Urinary bladder (tissue), 4 donors: ENCODE results near the gene ANTXR2. TPM values are rescaled to one million over a fixed set of nuclear protein-coding genes. Genes with fewer than 3 reads are reported as not detected.

ENCODE experiments used
- DNase-seq: peaks from one replicate; pipeline ENCODE4 v3.0.0-alpha.2; 2015; ENCODE audit errors: extremely low spot score
- H3K27ac ChIP-seq: one replicate; pipeline ENCODE4 v1.5.1; 2013; ENCODE audit warnings: low read depth, mild to moderate bottlenecking, moderate library complexity
- H3K36me3 ChIP-seq: one replicate; pipeline ENCODE4 v1.6.1; 2013; ENCODE audit warnings: mild to moderate bottlenecking, moderate library complexity; ENCODE audit not compliant: insufficient read depth
- H3K4me1 ChIP-seq: one replicate; pipeline ENCODE4 v1.6.1; 2013; ENCODE audit warnings: mild to moderate bottlenecking, moderate library complexity; ENCODE audit not compliant: insufficient read depth
- H3K4me3 ChIP-seq: one replicate; pipeline ENCODE4 v1.5.1; 2013; ENCODE audit warnings: low read depth, low read length
- WGBS: extraction: QIAGEN DNeasy Blood & Tissue Kit; methylation state at CpG from one replicate; pipeline ENCODE4 v1.1.7; 2013; 5-methylcytosine and 5-hydroxymethylcytosine counted together
- polyA plus RNA-seq: library from polyadenylated mRNA; stranded (reverse); fragments of 200-250 nt; gene quantifications from one replicate; pipeline ENCODE4 v1.2.3, GENCODE V29; 2013
- total RNA-seq: library from RNA; depleted of rRNA; stranded (reverse); fragments of >200 nt; gene quantifications from one replicate; pipeline ENCODE4 v1.2.3, GENCODE V29; 2014
- donor health status: healthy with polysubstance abuse.
- donor health status: healthy.

Gene ANTXR2
- total and polyA plus RNA-seq, 2 donors: 133 to 149 TPM

GRCh38 chr4:79877511-79877910 lies 195.5 kb downstream of the ANTXR2 start:
- H3K36me3 ChIP-seq: no peaks in the 10 kb centered on the region
- H3K4me1 ChIP-seq: no peaks in the 10 kb centered on the region
- no peak for DNase-seq
- no peak overlapping the region for H3K4me3 ChIP-seq
- H3K27ac ChIP-seq: no peak overlapping the region

- DNase-seq: no peak
- no peak overlapping the region for H3K27ac ChIP-seq
- no peaks in the 10 kb centered on the region for H3K36me3 ChIP-seq
Measured at GRCh38 chr4:79875344-79875899, 197.6 kb downstream of the ANTXR2 start.

GRCh38 chr4:79874197-79874596 lies 198.8 kb downstream of the ANTXR2 start:
- Histone ChIP-seq H3K4me3 (no peak overlapping the region), H3K27ac (no peak overlapping the region), H3K36me3 (no peaks in the 10 kb centered on the region), H3K4me1 (no peaks in the 10 kb centered on the region)
- 95% methylated on average over 2 of the region's 2 CpGs for WGBS
- no peak for DNase-seq

More at GRCh38 chr4:79875344-79875899, 197.6 kb downstream of the ANTXR2 start:
- Histone ChIP-seq H3K4me1 (no peaks in the 10 kb centered on the region), H3K4me3 (no peak overlapping the region)
- WGBS: 70% methylated on average over 4 of the region's 4 CpGs

GRCh38 chr4:79872738-79873137 lies 200.3 kb downstream of the ANTXR2 start:
- DNase-seq: no peak
- no peaks in the 10 kb centered on the region for H3K36me3 ChIP-seq
- H3K27ac ChIP-seq: no peak overlapping the region
- no peaks in the 10 kb centered on the region for H3K4me1 ChIP-seq
- WGBS: 88% methylated on average over 1 of the region's 1 CpG
- no peak overlapping the region for H3K4me3 ChIP-seq

DNA sequence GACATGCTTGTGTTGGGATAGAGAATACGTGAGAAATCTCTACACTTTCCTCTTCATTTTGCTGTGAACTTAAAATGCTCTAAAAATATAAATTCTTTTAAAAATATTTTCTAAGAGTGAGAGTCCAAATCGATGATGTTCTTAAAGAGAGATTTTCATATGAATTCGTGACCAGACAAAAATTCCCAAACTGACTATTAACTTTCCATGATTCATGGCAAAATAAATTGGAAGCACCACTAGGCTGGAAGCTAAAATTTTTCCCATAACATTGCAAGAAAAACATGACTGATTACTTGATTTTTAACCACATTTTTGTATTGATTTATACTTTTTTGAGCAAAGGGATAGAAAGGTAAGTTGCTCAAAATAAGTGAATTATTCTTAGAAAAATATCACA lies 201.1 kb downstream of the ANTXR2 start:
- Histone ChIP-seq H3K4me3 (no peak overlapping the region), H3K36me3 (no peaks in the 10 kb centered on the region), H3K4me1 (no peaks in the 10 kb centered on the region), H3K27ac (no peak overlapping the region)
- DNase-seq: no peak
- 57% methylated on average over 3 of the region's 3 CpGs for WGBS

GRCh38 chr4:79869597-79870237 lies 203.3 kb downstream of the ANTXR2 start:
- WGBS: 87% methylated on average over 4 of the region's 4 CpGs
- no peak for DNase-seq

GRCh38 chr4:79865201-79865597 lies 207.8 kb downstream of the ANTXR2 start:
- H3K27ac ChIP-seq: no peak overlapping the region
- H3K4me3 ChIP-seq: no peak overlapping the region
- no peaks in the 10 kb centered on the region for H3K36me3 ChIP-seq
- DNase-seq: no peak
- no peaks in the 10 kb centered on the region for H3K4me1 ChIP-seq
- 32% methylated on average over 2 of the region's 2 CpGs for WGBS

More at GRCh38 chr4:79869597-79870237, 203.3 kb downstream of the ANTXR2 start:
- H3K36me3 ChIP-seq: no peaks in the 10 kb centered on the region
- H3K4me3 ChIP-seq: no peak overlapping the region
- no peak overlapping the region for H3K27ac ChIP-seq
- no peaks in the 10 kb centered on the region for H3K4me1 ChIP-seq

GRCh38 chr4:79864500-79865200 lies 208.4 kb downstream of the ANTXR2 start:
- Histone ChIP-seq H3K27ac (no peak overlapping the region), H3K4me1 (no peaks in the 10 kb centered on the region), H3K4me3 (no peak overlapping the region), H3K36me3 (no peaks in the 10 kb centered on the region)
- no peak for DNase-seq
- WGBS: 83% methylated on average over 3 of the region's 3 CpGs

DNA sequence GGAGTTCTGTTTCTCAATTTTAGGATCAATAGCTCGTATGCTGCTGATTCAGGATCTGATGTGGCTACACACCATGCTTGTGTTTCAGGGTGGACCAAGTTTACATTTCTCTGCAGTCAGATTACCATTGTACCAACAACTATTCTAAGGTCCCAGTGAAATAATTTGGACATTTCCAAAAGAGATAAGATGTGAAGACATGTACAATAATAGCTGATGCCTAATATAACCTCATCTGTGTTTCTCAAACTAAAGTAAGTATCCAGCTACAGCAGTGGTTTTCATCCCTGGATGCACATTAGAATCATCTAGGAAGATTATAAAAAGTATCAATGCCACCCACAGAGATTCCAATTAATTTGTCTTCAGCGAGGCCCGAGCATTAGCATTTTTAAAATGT lies 209.7 kb downstream of the ANTXR2 start:
- H3K36me3 ChIP-seq: no peaks in the 10 kb centered on the region
- H3K4me3 ChIP-seq: no peak overlapping the region
- no peaks in the 10 kb centered on the region for H3K4me1 ChIP-seq
- WGBS: 74% methylated on average over 3 of the region's 3 CpGs
- H3K27ac ChIP-seq: no peak overlapping the region
- no peak for DNase-seq

GRCh38 chr4:79862821-79863220 lies 210.2 kb downstream of the ANTXR2 start:
- no peak overlapping the region for H3K27ac ChIP-seq
- DNase-seq: no peak
- no peaks in the 10 kb centered on the region for H3K4me1 ChIP-seq
- H3K4me3 ChIP-seq: no peak overlapping the region
- 44% methylated on average over 3 of the region's 3 CpGs for WGBS
- H3K36me3 ChIP-seq: no peaks in the 10 kb centered on the region

DNA sequence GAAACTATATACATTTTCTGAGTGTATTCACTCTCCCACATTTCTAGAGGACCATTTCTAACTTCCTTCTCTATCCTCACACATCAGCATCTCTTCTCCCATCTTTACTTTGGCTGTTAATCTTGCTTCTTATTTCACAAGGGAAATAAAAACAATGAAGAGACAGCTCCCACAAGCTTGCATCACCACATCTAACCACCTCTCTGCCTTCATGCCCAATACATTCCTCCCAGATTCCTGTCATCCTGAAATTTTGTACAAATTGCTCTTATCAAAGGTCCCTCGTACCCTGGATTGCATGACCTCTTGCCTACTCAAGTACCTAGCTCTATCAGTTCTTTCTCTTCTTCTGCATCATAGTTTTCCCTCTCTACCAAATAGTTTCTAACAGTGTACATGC lies 215.2 kb downstream of the ANTXR2 start:
- no peak for DNase-seq
- Histone ChIP-seq H3K4me3 (no peak overlapping the region), H3K4me1 (no peaks in the 10 kb centered on the region), H3K27ac (no peak overlapping the region), H3K36me3 (no peaks in the 10 kb centered on the region)
- 91% methylated on average over 1 of the region's 1 CpG for WGBS

DNA sequence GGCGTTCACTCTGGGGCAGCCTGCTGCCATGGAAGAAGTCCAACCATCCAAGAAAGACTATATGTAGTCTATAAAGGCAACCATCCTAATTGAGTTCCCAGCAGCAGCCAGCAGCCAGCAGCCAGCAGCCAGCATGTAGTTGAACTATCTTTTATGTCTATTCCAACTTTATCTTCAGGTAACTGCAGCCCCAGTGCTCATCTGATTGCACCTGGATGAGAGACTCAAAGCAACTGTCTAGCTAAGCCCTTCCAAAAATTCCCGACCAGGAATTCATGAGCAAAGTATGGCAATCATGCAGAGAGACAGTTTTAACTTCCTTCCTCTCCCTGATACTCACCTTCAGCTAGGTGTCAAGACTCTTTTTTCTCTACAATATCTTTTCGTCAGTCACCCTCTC lies 216.8 kb downstream of the ANTXR2 start:
- Histone ChIP-seq H3K4me3 (no peak overlapping the region), H3K27ac (no peak overlapping the region), H3K36me3 (no peaks in the 10 kb centered on the region), H3K4me1 (no peaks in the 10 kb centered on the region)
- no peak for DNase-seq
- WGBS: 89% methylated on average over 3 of the region's 3 CpGs

DNA sequence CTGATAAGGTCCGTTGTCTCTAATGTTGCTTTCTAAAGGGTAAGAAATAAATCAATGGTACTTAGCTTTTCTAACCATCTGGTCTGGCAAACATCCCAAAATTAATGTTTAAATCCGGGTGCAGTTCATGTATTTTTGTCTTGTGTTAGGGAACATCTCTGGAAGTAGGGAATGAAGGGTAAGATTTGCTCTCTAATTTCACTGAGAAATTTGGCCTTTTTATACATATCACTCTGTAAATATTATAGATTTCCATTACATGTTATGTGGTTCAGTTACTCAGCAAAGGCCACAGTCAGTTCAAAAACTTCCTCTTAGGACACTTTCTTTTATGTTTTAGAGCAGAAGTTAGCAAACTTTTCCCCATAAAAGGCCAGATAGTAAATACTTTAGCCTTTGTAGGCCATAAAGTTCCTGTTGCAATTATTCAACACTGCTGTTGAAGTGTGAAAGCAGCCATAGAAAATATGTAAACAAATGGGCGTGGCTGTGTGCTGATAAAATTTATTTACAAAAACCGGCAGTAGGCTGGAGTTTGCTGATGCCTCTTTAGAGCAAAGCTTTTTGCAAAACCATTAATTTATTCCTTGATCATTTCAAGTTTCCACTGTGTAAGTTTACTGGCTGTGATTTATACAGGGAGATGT lies 218.1 kb downstream of the ANTXR2 start:
- Histone ChIP-seq H3K4me3 (no peak overlapping the region), H3K36me3 (no peaks in the 10 kb centered on the region), H3K4me1 (no peaks in the 10 kb centered on the region), H3K27ac (no peak overlapping the region)
- no peak for DNase-seq
- WGBS: 14% methylated on average over 4 of the region's 4 CpGs

DNA sequence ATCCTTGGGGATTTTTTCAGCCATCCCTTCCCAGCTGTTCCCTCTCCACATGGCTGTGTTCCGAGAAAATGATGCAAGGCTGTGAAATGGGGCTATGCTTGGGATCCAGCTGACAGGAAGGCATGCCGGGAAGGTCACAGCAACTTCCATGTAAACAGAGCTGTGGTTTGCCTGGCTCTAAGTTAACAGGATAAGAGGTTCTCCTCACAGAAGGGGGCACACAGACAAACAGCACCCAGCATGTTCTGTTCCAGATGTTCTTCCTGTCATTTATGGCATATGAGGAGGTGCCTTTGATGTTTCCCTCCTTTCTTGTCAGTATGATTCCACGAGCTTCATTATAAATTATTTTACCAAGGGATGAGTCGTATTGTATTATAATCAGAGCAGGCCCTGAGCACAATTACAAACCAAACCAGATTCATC lies 220.7 kb downstream of the ANTXR2 start:
- DNase-seq: no peak
- Histone ChIP-seq H3K36me3 (no peaks in the 10 kb centered on the region), H3K4me3 (no peak overlapping the region), H3K27ac (no peak overlapping the region), H3K4me1 (no peaks in the 10 kb centered on the region)
- WGBS: 59% methylated on average over 4 of the region's 4 CpGs
